Activated naive CD4-positive, alpha-beta T cell treated with anti-CD3 and anti-CD28 coated beads, Interleukin-2, amount 50 U/mL, for 72 hours (primary cell): ENCODE measurements around the gene EBF4. TPM values are rescaled to one million over a fixed set of nuclear protein-coding genes. Genes with fewer than 3 reads are reported as not detected.
A peak's percentile ranks its signal among the peaks of the same experiment; 100 is the strongest.

Experiments used
- ATAC-seq, 2 donors: fragments of 150-1000 bp; cut with Tn5 transposase; 2 replicates each; pipeline ENCODE4 v1.10.0; 2021; ENCODE audit warnings: mild to moderate bottlenecking in 2 of 2, moderate library complexity in 2 of 2
- DNase-seq, 2 donors: peaks; one replicate each; pipeline ENCODE4 v3.0.0; 2021 to 2022; ENCODE audit warnings: low spot score in 2 of 2
- H3K27ac Mint-ChIP-seq, 2 donors: one replicate each; pipeline ENCODE4 v1.8.0; 2022; ENCODE audit warnings: mild to moderate bottlenecking in 2 of 2, mixed read lengths in 2 of 2
- H3K36me3 Mint-ChIP-seq, 2 donors: one replicate each; pipeline ENCODE4 v1.8.0; 2022; ENCODE audit warnings: mixed read lengths in 2 of 2
- H3K9me3 Mint-ChIP-seq, 2 donors: one replicate each; pipeline ENCODE4 v1.8.0; 2022; ENCODE audit warnings: mixed read lengths in 2 of 2
- total RNA-seq, 2 donors: library from RNA; stranded (reverse); gene quantifications; one replicate each; pipeline ENCODE4 v1.2.3, GENCODE V29; 2022

The EBF4 gene
- total RNA-seq, result 1 to 10 TPM; 4.0 to 8.3 TPM

GRCh38 chr20:2692036-2692885 is at the start of gene EBF4:
Gene EBF4, plus strand, starts transcription at chr20:2692780. Its CDS starts 866 bp downstream, at chr20:2693646.
- ATAC-seq (peak; percentile 6 to 26), DNase-seq (peak in 1 of 2 donors; percentile 54)
- no peaks in the 10 kb centered on the region for H3K9me3 Mint-ChIP-seq
- peaks cover 8 to 12% of the 10 kb centered on the region in 2 donors for H3K36me3 Mint-ChIP-seq
- H3K27ac Mint-ChIP-seq, result peak within 1 kb of the TSS in 1 of 2 donors; percentile 81

- ATAC-seq, result peak; percentile 56 to 61
- DNase-seq, result no peak
These were observed 48.9 kb upstream of the EBF4 start for GRCh38 chr20:2643708-2644107.

GRCh38 chr20:2651772-2652723 is 40.5 kb upstream of the EBF4 start, which contains the start of gene NOP56:
Gene NOP56, plus strand, starts transcription at chr20:2652632. Its CDS starts 29 bp downstream, at chr20:2652661.
- peak; percentile 96 to 99 for DNase-seq
- no peaks in the 10 kb centered on the region for H3K9me3 Mint-ChIP-seq
- peak within 1 kb of the TSS; percentile 89 to 95 for H3K27ac Mint-ChIP-seq
- ATAC-seq, result peak; percentile 91 to 92
- peaks cover 43 to 49% of the 10 kb centered on the region in 2 donors for H3K36me3 Mint-ChIP-seq

More at GRCh38 chr20:2643708-2644107, 48.9 kb upstream of the EBF4 start:
- Mint-ChIP-seq H3K27ac (no peak overlapping the region), H3K9me3 (peaks cover 0 to 4% of the 10 kb centered on the region in 2 donors), H3K36me3 (peaks cover 0 to 7% of the 10 kb centered on the region in 2 donors)

DNA sequence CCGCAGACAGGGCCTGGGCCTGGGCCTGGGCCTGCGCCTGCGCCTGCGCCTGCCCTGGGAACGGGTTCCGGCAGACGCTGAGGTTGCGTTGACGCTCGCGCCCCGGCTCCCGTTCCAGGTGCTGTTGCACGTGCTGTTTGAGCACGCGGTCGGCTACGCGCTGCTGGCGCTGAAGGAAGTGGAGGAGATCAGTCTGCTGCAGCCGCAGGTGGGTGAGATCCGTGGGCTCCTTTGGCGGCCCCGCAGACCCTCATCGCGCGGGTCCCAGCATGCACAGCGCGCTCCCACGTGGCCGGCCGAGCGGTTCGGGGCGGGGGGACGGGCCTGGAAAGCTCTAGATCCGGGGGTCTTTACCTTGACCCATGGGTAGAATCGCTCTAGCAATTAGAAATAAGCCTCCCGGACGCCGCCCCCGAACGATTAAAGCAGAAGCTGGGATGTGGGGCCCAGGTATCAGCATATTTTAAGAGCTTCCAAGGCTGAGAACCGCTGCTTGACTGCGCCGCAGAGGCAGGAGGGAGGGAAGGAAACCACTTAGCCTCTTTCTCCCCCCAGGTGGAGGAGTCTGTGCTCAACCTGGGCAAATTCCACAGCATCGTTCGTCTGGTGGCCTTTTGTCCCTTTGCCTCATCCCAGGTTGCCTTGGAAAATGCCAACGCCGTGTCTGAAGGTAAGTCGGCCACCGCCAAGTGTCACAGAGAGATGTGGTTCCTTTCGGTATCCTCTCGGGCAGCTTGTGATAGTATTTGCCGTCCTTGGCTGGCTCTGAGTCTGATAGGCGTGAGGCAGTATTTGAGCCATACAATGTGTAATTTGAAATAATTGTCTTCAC is 39.6 kb upstream of the EBF4 start:
- Mint-ChIP-seq H3K9me3 (no peaks in the 10 kb centered on the region), H3K27ac (peak overlapping the region; percentile 89 to 95), H3K36me3 (peaks cover 43 to 54% of the 10 kb centered on the region in 2 donors)
- DNase-seq (peak in 1 of 2 donors; percentile 50), ATAC-seq (peak; percentile 46 to 50)

DNA sequence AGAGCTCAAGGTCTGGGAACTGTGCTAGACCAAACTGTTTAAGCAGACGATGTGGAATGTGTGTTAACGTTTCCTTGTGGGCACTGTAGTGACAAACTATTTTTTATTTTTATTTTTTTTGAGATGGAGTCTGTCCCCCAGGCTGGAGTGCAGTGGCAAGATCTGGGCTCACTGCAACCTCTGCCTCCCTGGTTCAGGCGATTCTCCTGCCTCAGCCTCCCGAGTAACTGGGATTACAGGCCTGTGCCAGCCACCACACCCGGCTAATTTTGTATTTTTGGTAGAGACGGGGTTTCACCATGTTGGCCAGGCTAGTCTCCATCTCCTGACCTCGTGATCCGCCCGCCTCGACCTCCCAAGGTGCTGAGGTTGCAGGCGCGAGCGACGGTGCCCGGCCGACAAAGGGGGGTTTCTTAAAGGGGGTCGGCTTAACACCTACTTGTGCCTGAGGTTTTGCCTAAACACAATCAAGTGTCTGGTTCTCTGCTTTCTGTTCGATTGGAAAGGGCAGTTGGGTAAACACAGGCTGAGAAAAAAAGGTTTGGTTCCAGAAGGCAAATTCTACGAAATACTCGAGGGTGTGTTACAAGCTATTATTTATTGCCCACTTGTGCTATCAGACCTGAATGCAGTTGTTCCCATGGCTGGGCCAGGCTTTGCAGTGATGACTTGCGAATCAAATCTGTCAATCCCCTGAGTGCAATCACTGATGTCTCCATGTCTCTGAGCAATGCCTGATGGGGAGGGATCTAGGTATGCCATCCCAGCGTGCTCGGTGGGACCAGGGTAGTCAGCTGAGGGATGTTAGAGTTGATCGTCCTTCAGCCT is 38.8 kb upstream of the EBF4 start:
- DNase-seq, result no peak
- no peak for ATAC-seq
- Mint-ChIP-seq H3K36me3 (peaks cover 43 to 54% of the 10 kb centered on the region in 2 donors), H3K27ac (peak overlapping the region; percentile 89 to 95), H3K9me3 (no peaks in the 10 kb centered on the region)

DNA sequence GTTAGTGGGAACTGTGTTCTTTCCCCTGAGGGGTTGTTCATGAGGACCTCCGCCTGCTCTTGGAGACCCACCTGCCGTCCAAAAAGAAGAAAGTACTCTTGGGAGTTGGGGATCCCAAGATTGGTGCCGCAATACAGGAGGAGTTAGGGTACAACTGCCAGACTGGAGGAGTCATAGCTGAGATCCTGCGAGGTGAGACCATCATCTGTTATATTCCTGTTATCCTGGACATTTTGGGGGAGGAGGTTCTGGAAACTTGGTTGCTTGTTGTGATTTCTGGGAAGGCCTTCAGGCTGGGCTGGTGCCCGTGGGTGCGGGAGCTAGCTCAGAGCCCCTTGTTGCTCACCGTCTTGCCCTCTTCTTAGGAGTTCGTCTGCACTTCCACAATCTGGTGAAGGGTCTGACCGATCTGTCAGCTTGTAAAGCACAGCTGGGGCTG is 38.2 kb upstream of the EBF4 start:
- Mint-ChIP-seq H3K9me3 (no peaks in the 10 kb centered on the region), H3K36me3 (peaks cover 43 to 53% of the 10 kb centered on the region in 2 donors), H3K27ac (peak overlapping the region; percentile 89 to 95)
- no peak for ATAC-seq
- no peak for DNase-seq

- Mint-ChIP-seq H3K9me3 (no peaks in the 10 kb centered on the region), H3K36me3 (peaks cover 43 to 50% of the 10 kb centered on the region in 2 donors), H3K27ac (peak overlapping the region; percentile 89 to 95)
- ATAC-seq (no peak), DNase-seq (no peak)
These were observed 37.7 kb upstream of the EBF4 start for GRCh38 chr20:2654831-2655230.

GRCh38 chr20:2655331-2656116 is 37.1 kb upstream of the EBF4 start:
- no peak for ATAC-seq
- Mint-ChIP-seq H3K36me3 (peaks cover 43 to 50% of the 10 kb centered on the region in 2 donors), H3K9me3 (no peaks in the 10 kb centered on the region)

GRCh38 chr20:2656471-2657117 is 36.0 kb upstream of the EBF4 start:
- DNase-seq (no peak), ATAC-seq (no peak)
- no peaks in the 10 kb centered on the region for H3K9me3 Mint-ChIP-seq
- H3K36me3 Mint-ChIP-seq, result peaks cover 45 to 50% of the 10 kb centered on the region in 2 donors
- H3K27ac Mint-ChIP-seq, result peak overlapping the region; percentile 67 to 97

More at GRCh38 chr20:2655331-2656116, 37.1 kb upstream of the EBF4 start:
- H3K27ac Mint-ChIP-seq, result peak overlapping the region; percentile 89 to 95
- DNase-seq, result no peak

- ATAC-seq, result no peak
- DNase-seq, result no peak
- peaks cover 52 to 53% of the 10 kb centered on the region in 2 donors for H3K36me3 Mint-ChIP-seq
- no peaks in the 10 kb centered on the region for H3K9me3 Mint-ChIP-seq
- H3K27ac Mint-ChIP-seq, result peak overlapping the region; percentile 67 to 97
These were observed 35.3 kb upstream of the EBF4 start for GRCh38 chr20:2657241-2657640.

DNA sequence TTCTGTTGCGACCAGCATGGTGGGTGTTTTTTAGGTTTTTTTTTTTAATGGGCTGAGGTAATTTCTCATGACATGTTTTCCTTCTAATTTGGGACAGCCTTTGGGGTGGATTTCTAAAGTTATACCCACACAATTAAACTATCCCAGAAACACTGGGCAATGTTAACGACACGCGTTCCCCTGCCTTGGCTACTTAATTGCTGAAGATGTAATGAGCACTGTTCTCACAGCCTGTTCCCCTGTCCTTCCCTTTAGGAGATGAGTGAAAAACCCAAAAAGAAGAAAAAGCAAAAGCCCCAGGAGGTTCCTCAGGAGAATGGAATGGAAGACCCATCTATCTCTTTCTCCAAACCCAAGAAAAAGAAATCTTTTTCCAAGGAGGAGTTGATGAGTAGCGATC is 34.9 kb upstream of the EBF4 start:
- no peaks in the 10 kb centered on the region for H3K9me3 Mint-ChIP-seq
- peak overlapping the region in 1 of 2 donors; percentile 97 for H3K27ac Mint-ChIP-seq
- ATAC-seq (no peak), DNase-seq (no peak)
- peaks cover 53 to 54% of the 10 kb centered on the region in 2 donors for H3K36me3 Mint-ChIP-seq

DNA sequence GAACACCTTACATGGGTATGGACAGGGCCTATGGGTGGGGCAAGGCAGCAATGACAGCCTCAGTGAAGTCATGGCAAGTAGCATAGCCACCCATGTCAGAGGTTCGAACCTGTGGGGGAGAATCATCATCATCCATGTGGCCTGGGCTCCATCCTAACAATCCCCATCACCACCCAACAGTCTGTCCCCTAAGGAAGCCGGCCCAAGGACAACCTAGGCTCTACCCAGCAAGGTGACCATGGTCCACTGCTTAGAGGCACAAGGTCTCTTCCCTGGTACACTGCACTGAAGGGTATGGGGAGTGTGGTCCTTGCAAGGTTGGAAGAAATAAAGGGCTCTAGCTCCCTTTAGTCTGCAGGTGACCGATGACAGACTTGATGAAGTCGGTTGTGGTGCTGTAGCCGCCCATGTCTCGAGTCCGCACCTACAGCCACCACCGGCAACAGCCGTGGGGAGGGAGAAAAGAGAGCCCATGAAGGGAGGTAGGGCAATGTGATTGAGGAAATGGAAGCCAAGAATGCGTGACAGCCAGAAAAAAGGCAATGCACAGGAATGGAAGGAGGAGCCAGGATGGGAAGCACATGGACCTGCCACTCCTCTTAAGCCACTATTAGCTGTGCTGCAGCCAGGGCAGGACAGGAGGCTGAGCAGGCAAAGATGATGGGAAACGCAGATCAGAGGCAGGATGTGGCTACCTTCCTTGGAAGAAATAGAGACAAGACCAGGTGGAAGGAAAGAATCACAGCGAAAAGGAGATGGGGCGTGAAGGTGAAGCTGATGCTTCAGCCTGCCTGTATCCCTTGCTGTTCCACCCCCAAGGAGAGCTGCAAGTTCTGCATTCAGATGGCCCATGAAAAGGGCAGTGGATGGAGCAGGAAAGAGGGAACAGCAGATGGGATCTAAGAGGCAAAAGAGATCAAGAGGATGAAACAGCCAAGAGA is 33.9 kb upstream of the EBF4 start:
- ATAC-seq (peak; percentile 29 to 41), DNase-seq (no peak)
- Mint-ChIP-seq H3K27ac (peak overlapping the region; percentile 46 to 97), H3K36me3 (peaks cover 43 to 45% of the 10 kb centered on the region in 2 donors), H3K9me3 (no peaks in the 10 kb centered on the region)

GRCh38 chr20:2659547-2659946 is 33.0 kb upstream of the EBF4 start:
- Mint-ChIP-seq H3K27ac (peak overlapping the region; percentile 46 to 97), H3K9me3 (no peaks in the 10 kb centered on the region), H3K36me3 (peaks cover 42 to 45% of the 10 kb centered on the region in 2 donors)
- ATAC-seq (no peak), DNase-seq (no peak)
